Natural killer cell (primary cell): ENCODE measurements around the gene PDE8B. TPM values are rescaled to one million over a fixed set of nuclear protein-coding genes. Genes with fewer than 3 reads are reported as not detected.

ENCODE experiments used
- ATAC-seq, 3 donors: fragments of 150-1000 bp in 2 of 3; fragments of 200-7000 bp in 1 of 3; cut with Tn5 transposase; 1 replicate in 1 of 3; 2 replicates in 2 of 3; pipeline ENCODE4 v1.10.0; 2021; ENCODE audit warnings: mild to moderate bottlenecking in 2 of 3, moderate library complexity in 2 of 3
- DNase-seq, 2 donors: peaks; one replicate each; pipeline versions ENCODE4 v3.0.0 to v3.0.0-alpha.2; 2013 to 2021; ENCODE audit warnings: mixed read lengths in 1 of 2
- H3K27ac ChIP-seq: one replicate; pipeline ENCODE4 v1.5.1; 2013; ENCODE audit warnings: mild to moderate bottlenecking, low read length
- H3K27me3 ChIP-seq: one replicate; pipeline ENCODE4 v1.6.1; 2013; ENCODE audit warnings: low read length; ENCODE audit not compliant: control insufficient read depth, insufficient read depth
- H3K36me3 ChIP-seq: one replicate; pipeline ENCODE4 v1.6.1; 2013; ENCODE audit warnings: low read length; ENCODE audit not compliant: control insufficient read depth, insufficient read depth
- H3K4me1 ChIP-seq: one replicate; pipeline ENCODE4 v1.6.1; 2013; ENCODE audit warnings: low read length; ENCODE audit not compliant: control insufficient read depth, insufficient read depth
- H3K4me3 ChIP-seq: one replicate; pipeline ENCODE4 v1.5.1; 2013; ENCODE audit warnings: low read length
- H3K9me3 ChIP-seq: one replicate; pipeline ENCODE4 v1.6.1; 2013; ENCODE audit warnings: low read length; ENCODE audit not compliant: control insufficient read depth, insufficient read depth
- H3K27ac Mint-ChIP-seq, 2 donors: one replicate each; pipeline ENCODE4 v1.8.0; 2022; ENCODE audit warnings: mild to moderate bottlenecking in 2 of 2, mixed read lengths in 2 of 2, moderate library complexity in 1 of 2
- H3K27me3 Mint-ChIP-seq, 2 donors: one replicate each; pipeline ENCODE4 v1.8.0; 2022; ENCODE audit warnings: low read depth in 2 of 2, mixed read lengths in 2 of 2
- H3K36me3 Mint-ChIP-seq: one replicate; pipeline ENCODE4 v1.8.0; 2022; ENCODE audit warnings: mixed read lengths
- H3K4me1 Mint-ChIP-seq, 2 donors: one replicate each; pipeline ENCODE4 v1.8.0; 2022; ENCODE audit warnings: mixed read lengths in 2 of 2
- H3K4me3 Mint-ChIP-seq: one replicate; pipeline ENCODE4 v1.8.0; 2022; ENCODE audit warnings: mild to moderate bottlenecking, moderate library complexity, mixed read lengths
- H3K9me3 Mint-ChIP-seq, 2 donors: one replicate each; pipeline ENCODE4 v1.8.0; 2022; ENCODE audit warnings: mixed read lengths in 2 of 2
- CTCF ChIP-seq: fragments of 200-600 bp; IDR thresholded peaks from one replicate; pipeline ENCODE4 v1.8.0; 2022; ENCODE audit warnings: antibody characterized with exemption
- WGBS: methylation state at CpG from one replicate; pipeline ENCODE4 v1.1.7; 2013; ENCODE audit warnings: missing lambda C conversion rate; ENCODE audit not compliant: insufficient coverage; 5-methylcytosine and 5-hydroxymethylcytosine counted together
- intact Hi-C: fragments of 100-400 bp; cut with micrococcal nuclease; formaldehyde crosslinking; loops from one replicate; pipeline ENCODE4 v1.14.2; 2022
- total RNA-seq, 4 donors: library from RNA; stranded (reverse); fragments of 120-200 nt in 1 of 4; gene quantifications; one replicate each; pipeline versions ENCODE4 v1.2.3 to v1.2.4, GENCODE V29; 2013 to 2022

PDE8B gene
- total RNA-seq, 3 donors from 2014 or later (not counting 1 experiment from before 2014, with no cell fraction given): 0.23 to 0.82 TPM; not detected in 1

- H3K27me3 ChIP-seq: no peaks in the 10 kb centered on the region
- H3K9me3 ChIP-seq: no peaks in the 10 kb centered on the region
- H3K27ac ChIP-seq: no peak overlapping the region
- TF ChIP-seq CTCF: no peak
- H3K36me3 ChIP-seq: peaks cover 9% of the 10 kb centered on the region
- 72% methylated on average over 2 of the region's 2 CpGs for WGBS
- DNase-seq (no peak), ATAC-seq (no peak)
- no peak overlapping the region for H3K27ac Mint-ChIP-seq
- intact Hi-C loops: no loop called here
- H3K27me3 Mint-ChIP-seq: no peaks in the 10 kb centered on the region
- H3K4me1 ChIP-seq: no peaks in the 10 kb centered on the region
- H3K4me3 ChIP-seq: no peak overlapping the region
- H3K4me1 Mint-ChIP-seq: no peaks in the 10 kb centered on the region
- H3K4me3 Mint-ChIP-seq: no peak overlapping the region
- H3K36me3 Mint-ChIP-seq: no peaks in the 10 kb centered on the region
- no peaks in the 10 kb centered on the region for H3K9me3 Mint-ChIP-seq
Observed at GRCh38 chr5:77423022-77423750, 212.7 kb downstream of the PDE8B start.

GRCh38 chr5:77424921-77425320, 214.4 kb downstream of the PDE8B start:
- ATAC-seq (no peak), DNase-seq (no peak)
- H3K4me3 Mint-ChIP-seq: no peak overlapping the region
- no peaks in the 10 kb centered on the region for H3K9me3 ChIP-seq
- H3K4me1 ChIP-seq: no peaks in the 10 kb centered on the region
- H3K36me3 ChIP-seq: peaks cover 11% of the 10 kb centered on the region
- TF ChIP-seq CTCF: no peak
- no peak overlapping the region for H3K4me3 ChIP-seq
- intact Hi-C loops: no loop called here
- no peak overlapping the region for H3K27ac ChIP-seq
- 97% methylated on average over 2 of the region's 2 CpGs for WGBS
- no peaks in the 10 kb centered on the region for H3K27me3 Mint-ChIP-seq
- no peaks in the 10 kb centered on the region for H3K36me3 Mint-ChIP-seq
- H3K27ac Mint-ChIP-seq: no peak overlapping the region
- no peaks in the 10 kb centered on the region for H3K4me1 Mint-ChIP-seq
- no peaks in the 10 kb centered on the region for H3K9me3 Mint-ChIP-seq
- no peaks in the 10 kb centered on the region for H3K27me3 ChIP-seq

- no peak overlapping the region for H3K4me3 Mint-ChIP-seq
- Histone ChIP-seq H3K4me3 (no peak overlapping the region), H3K4me1 (no peaks in the 10 kb centered on the region), H3K9me3 (no peaks in the 10 kb centered on the region), H3K27me3 (no peaks in the 10 kb centered on the region), H3K27ac (no peak overlapping the region), H3K36me3 (peaks cover 12% of the 10 kb centered on the region)
- WGBS: 92% methylated on average over 5 of the region's 5 CpGs
- ATAC-seq (no peak), DNase-seq (no peak)
- H3K27ac Mint-ChIP-seq: no peak overlapping the region
- H3K9me3 Mint-ChIP-seq: no peaks in the 10 kb centered on the region
- intact Hi-C loops: no loop called here
- TF ChIP-seq CTCF: no peak
- H3K36me3 Mint-ChIP-seq: no peaks in the 10 kb centered on the region
- H3K4me1 Mint-ChIP-seq: no peaks in the 10 kb centered on the region
- no peaks in the 10 kb centered on the region for H3K27me3 Mint-ChIP-seq
Observed at GRCh38 chr5:77425420-77425819, 214.9 kb downstream of the PDE8B start.
